Immature natural killer cell (primary cell): ENCODE data around the gene CLN6. TPM values are rescaled to one million over a fixed set of nuclear protein-coding genes. Genes with fewer than 3 reads are reported as not detected.

Experiments used
- DNase-seq, 3 donors: peaks; one replicate each; pipeline ENCODE4 v3.0.0; 2022; ENCODE audit warnings: mixed read lengths in 1 of 3
- H3K27ac Mint-ChIP-seq, 6 donors: one replicate each; pipeline ENCODE4 v1.8.0; 2020; ENCODE audit warnings: mixed read lengths in 6 of 6, mild to moderate bottlenecking in 5 of 6, inconsistent platforms in 4 of 6, moderate library complexity in 3 of 6
- H3K27me3 Mint-ChIP-seq, 3 donors: one replicate each; pipeline ENCODE4 v1.8.0; 2020 to 2021; ENCODE audit warnings: low read depth in 3 of 3, mild to moderate bottlenecking in 3 of 3, mixed read lengths in 3 of 3, moderate library complexity in 3 of 3, inconsistent platforms in 1 of 3
- H3K36me3 Mint-ChIP-seq, 3 donors: one replicate each; pipeline ENCODE4 v1.8.0; 2020; ENCODE audit warnings: mixed read lengths in 3 of 3, inconsistent platforms in 2 of 3, mild to moderate bottlenecking in 2 of 3
- H3K4me1 Mint-ChIP-seq, 2 donors: one replicate each; pipeline ENCODE4 v1.8.0; 2020; ENCODE audit warnings: inconsistent platforms in 2 of 2, mild to moderate bottlenecking in 2 of 2, mixed read lengths in 2 of 2, moderate library complexity in 1 of 2
- H3K4me3 Mint-ChIP-seq, 5 donors: one replicate each; pipeline ENCODE4 v1.8.0; 2020; ENCODE audit warnings: mild to moderate bottlenecking in 5 of 5, mixed read lengths in 5 of 5, inconsistent platforms in 3 of 5, moderate library complexity in 3 of 5
- H3K9me3 Mint-ChIP-seq, 6 donors: one replicate each; pipeline ENCODE4 v1.8.0; 2020; ENCODE audit warnings: mild to moderate bottlenecking in 6 of 6, mixed read lengths in 6 of 6, inconsistent platforms in 4 of 6, moderate library complexity in 3 of 6
- polyA plus RNA-seq, 3 donors: library from polyadenylated mRNA; unstranded; fragments of 300-500 nt; fragmentation: Illumina TruSeq; gene quantifications; one replicate each; pipeline ENCODE4 v1.2.3, GENCODE V29; 2021

Gene CLN6
- polyA plus RNA-seq, 3 donors from 2014 or later = 1.3 to 2.5 (median 2.3) TPM

DNA sequence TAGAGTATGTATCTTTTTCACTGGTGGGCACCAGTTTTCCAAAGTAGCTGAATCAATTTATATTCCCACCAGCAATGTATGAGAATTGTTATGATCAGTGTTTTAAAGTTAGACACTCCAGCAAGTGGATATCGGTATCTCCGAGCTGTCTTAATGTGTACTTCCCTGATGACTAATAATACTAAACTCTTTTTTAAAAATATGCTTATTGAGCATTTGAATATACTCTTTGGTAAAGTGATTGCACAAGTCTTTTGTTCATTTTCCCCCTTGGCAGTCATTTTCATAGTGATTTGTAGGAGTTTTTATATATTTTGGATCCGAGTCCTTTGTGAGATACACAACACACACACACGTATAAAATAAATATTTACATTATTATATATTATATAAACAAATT, 35.6 kb upstream of the CLN6 start:
- H3K4me3 Mint-ChIP-seq = no peak overlapping the region
- no peaks in the 10 kb centered on the region for H3K36me3 Mint-ChIP-seq
- peaks cover 0 to 11% (median 3%) of the 10 kb centered on the region in 3 donors for H3K27me3 Mint-ChIP-seq
- H3K9me3 Mint-ChIP-seq = no peaks in the 10 kb centered on the region
- no peak for DNase-seq
- H3K27ac Mint-ChIP-seq = no peak overlapping the region
- H3K4me1 Mint-ChIP-seq = no peaks in the 10 kb centered on the region

DNA sequence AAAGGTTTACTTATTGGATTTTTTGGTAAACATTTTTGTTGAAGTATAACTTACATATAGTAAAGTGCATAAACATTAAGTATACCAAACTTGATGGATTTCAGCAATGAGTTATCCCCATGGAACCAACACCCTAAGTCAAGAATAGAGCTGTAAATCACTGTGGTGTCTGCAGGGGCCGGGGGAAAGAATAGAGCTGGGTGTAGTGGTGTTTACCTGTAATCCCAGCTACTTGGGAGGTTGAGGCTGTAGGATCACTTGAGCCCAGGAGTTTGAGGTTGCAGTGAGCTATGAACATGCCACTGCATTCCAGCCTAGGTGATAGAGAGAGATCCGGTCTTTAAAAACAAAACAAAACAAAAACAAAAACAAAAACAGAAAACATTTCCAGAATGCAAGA, 34.8 kb upstream of the CLN6 start:
- DNase-seq = no peak
- Mint-ChIP-seq H3K27me3 (peaks cover 0 to 11% (median 3%) of the 10 kb centered on the region in 3 donors), H3K4me3 (no peak overlapping the region), H3K4me1 (no peaks in the 10 kb centered on the region), H3K9me3 (no peaks in the 10 kb centered on the region), H3K27ac (no peak overlapping the region), H3K36me3 (no peaks in the 10 kb centered on the region)

DNA sequence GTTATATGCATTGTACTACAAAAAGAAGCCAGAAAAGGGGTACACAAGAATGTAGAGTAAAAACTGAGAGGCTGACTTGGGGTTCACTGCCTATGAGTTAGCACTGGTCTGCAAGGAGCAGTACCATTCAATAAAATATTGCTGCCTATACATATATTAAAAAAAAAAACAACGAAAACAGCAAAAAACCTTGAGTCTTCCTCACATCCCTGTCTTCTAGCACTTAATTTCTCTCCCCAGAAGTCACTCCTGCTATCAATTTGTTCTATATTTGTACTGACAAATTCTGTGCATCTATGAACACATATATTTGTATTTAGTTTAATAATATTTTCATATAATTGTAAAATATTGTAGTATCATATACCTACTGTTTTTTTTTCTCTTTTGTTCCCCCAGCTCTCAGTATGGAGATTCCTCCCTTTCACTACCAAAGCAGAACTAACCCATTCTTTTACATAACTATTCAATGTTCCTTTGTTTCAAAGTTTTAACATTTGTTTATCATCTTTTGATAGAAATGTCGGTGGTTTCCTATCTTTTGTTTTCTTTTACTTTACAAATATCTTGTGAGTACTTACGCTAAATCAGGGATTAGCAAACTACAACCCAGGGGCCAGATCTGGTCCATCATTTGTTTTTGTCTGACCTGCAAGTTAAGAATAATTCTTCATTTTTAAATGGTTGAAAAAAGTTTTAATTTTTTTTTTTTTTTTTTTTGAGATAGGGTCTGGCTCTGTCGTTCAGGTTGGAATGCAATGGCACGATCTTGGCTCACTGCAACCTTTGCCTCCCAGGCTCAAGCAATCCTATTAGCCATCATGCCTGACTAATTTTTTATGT, 33.2 kb upstream of the CLN6 start:
- Mint-ChIP-seq H3K27me3 (peaks cover 0 to 4% (median 3%) of the 10 kb centered on the region in 3 donors), H3K36me3 (no peaks in the 10 kb centered on the region), H3K27ac (no peak overlapping the region), H3K4me1 (no peaks in the 10 kb centered on the region), H3K9me3 (no peaks in the 10 kb centered on the region), H3K4me3 (no peak overlapping the region)
- no peak for DNase-seq

DNA sequence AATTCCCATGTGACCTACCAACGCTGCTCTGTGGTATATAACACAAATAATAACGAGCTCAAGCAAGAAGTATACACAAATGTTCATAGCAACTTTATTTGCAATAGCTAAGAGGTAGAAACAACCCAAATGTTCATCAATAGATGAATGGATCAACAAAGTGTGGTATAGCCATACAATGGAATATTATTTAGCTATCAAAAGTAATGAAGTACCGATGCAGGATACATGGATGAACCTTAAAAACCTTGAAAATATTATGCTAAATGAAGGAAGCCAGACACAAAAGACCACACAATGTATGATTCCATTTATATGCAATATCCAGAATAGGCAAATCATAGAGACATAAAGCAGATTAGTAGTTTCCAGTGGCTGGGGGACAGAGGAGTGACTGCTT, 32.5 kb upstream of the CLN6 start:
- no peak for DNase-seq
- Mint-ChIP-seq H3K27ac (no peak overlapping the region), H3K9me3 (no peaks in the 10 kb centered on the region), H3K4me1 (peaks cover 0 to 5% of the 10 kb centered on the region in 2 donors), H3K36me3 (no peaks in the 10 kb centered on the region), H3K4me3 (no peak overlapping the region), H3K27me3 (peaks cover 0 to 4% (median 3%) of the 10 kb centered on the region in 3 donors)

DNA sequence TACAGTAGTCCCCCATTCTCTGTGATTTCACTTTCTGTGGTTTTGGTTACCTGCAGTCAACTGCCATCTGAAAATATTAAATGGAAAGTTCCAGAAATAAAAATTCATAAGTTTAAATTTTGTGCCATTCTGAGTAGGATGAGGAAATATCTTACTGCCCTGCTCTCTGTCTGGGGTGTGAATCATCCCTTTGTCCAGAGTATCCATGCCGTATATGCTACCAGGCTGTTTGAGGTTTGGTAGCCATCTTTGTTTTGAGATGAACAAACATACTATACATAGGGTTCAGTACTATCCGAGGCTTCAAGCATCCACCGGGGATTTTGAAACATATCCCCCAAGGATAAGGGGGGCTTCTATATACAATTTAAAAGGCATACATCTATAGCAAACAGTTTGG, 31.7 kb upstream of the CLN6 start:
- Mint-ChIP-seq H3K36me3 (no peaks in the 10 kb centered on the region), H3K4me1 (peaks cover 0 to 7% of the 10 kb centered on the region in 2 donors), H3K4me3 (no peak overlapping the region), H3K27me3 (peaks cover 0 to 5% (median 3%) of the 10 kb centered on the region in 3 donors), H3K9me3 (no peaks in the 10 kb centered on the region), H3K27ac (no peak overlapping the region)
- no peak for DNase-seq

DNA sequence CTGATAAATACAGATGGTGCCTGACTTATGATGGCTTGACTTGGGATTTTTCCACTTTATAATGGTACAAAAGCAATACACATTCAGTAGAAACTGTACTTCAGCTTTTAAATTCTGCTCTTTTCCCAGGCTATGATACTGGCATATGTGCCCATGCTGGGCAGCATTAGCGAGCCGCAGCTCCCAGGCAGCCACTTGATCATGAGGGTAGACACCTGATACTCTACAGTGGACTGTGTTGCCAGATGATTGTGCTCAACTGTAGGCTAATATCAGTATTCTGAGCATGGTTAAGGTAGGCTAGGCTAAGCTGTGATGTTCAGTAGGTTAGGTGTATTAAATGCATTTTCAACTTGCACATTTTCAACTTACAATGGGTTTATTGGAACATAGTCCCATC, 30.4 kb upstream of the CLN6 start:
- Mint-ChIP-seq H3K4me3 (no peak overlapping the region), H3K27me3 (peaks cover 0 to 14% (median 3%) of the 10 kb centered on the region in 3 donors), H3K4me1 (peaks cover 0 to 7% of the 10 kb centered on the region in 2 donors), H3K36me3 (no peaks in the 10 kb centered on the region), H3K9me3 (no peaks in the 10 kb centered on the region), H3K27ac (no peak overlapping the region)
- no peak for DNase-seq

DNA sequence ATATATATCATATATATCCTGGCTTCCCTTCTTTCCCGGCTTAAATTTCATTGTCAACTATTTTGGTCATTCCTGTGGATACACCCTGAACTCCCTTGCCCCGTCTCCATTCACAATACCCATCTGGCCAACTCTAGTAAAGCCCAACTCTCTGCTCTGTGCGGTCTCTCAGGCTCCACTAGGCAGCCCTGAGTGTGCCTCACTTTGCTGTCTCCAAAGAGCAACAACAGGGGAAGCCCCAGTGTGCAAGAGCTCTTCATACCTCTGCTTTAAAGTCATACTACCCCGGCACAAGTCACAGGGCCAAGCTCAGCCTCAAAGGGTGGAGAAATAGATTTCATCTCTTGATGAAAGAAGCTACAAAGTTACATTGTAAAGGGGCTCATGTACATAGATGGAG, 29.2 kb upstream of the CLN6 start:
- peaks cover 0 to 1% (median 0%) of the 10 kb centered on the region in 6 donors for H3K9me3 Mint-ChIP-seq
- no peak overlapping the region for H3K27ac Mint-ChIP-seq
- no peak overlapping the region for H3K4me3 Mint-ChIP-seq
- no peak for DNase-seq
- H3K36me3 Mint-ChIP-seq = no peaks in the 10 kb centered on the region
- peaks cover 3 to 14% (median 3%) of the 10 kb centered on the region in 3 donors for H3K27me3 Mint-ChIP-seq
- peaks cover 0 to 7% of the 10 kb centered on the region in 2 donors for H3K4me1 Mint-ChIP-seq

DNA sequence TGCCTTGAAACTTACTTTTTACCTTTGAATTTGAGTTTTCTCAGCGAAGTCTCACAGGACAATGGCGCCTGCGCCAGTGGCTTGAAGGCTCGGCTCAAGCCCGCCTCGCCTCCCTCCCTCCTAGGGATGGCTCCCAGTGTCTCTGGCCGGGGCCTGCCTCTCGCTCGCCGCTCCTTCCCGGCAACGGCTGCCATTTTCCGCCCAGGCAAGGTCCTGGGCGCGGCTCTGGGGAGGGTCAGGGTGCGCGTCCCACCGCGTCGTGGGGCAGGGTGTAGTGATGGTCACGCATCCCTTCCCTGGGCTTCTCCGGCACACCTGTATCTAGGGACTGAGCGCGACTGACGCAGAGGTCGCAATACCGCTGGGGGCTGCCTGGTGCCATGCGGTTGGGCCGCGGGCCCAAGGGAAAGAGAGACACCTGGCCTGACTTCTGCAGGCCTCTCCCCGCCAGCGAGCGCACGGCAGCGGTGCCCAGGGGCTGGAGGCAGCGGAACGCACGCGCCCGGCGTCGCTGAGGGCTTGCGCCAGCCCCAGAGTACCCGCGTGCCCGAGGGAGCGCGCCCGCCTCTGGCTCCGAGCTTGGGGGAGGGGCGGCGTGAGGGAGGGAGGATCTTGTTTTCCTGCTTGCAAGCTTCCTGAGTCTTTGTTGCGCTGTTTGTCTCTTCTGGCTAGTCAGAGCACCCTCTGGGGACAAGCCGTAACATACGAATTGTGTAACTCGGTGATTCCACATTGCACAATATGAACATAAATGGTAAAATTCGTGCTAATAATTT, 27.3 kb upstream of the CLN6 start:
- Mint-ChIP-seq H3K27me3 (peaks cover 2 to 12% (median 3%) of the 10 kb centered on the region in 3 donors), H3K9me3 (peaks cover 0 to 1% (median 0%) of the 10 kb centered on the region in 6 donors), H3K4me3 (peak overlapping the region; percentile 44 to 76 (median 64)), H3K4me1 (peaks cover 0 to 7% of the 10 kb centered on the region in 2 donors), H3K27ac (no peak overlapping the region), H3K36me3 (no peaks in the 10 kb centered on the region)
- DNase-seq = peak in 2 of 3 donors; percentile 16 to 22

DNA sequence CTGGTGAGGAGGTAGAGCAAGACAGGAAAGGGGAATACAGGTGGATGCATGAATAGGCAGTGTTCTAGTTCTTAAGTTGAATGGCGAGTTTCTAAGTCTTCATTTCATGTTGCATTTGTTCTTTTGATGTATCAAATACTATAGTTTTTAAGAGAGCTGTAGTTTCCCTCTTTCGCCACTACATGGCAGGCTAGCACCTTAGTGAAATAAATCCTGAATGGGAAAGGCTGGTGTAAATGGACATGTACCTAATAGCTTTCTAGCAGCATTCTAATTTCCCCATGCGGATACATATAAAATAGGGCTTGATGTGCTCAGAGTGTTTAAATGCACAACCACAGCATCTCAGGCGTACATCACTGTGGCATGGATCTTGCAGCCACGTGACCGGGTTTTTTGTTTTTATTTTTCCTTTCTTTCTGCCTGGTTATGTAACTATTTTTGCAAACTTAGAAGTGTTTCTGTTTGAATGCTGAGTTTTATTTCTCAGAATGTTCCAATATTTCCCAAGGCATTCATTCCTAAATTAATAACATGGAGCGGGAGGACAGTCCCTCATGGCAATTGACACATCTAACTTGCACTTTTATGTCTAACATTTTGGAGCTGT, 23.5 kb upstream of the CLN6 start:
- peak; percentile 25 to 41 (median 28) for DNase-seq
- H3K4me1 Mint-ChIP-seq = peaks cover 0 to 7% of the 10 kb centered on the region in 2 donors
- H3K27ac Mint-ChIP-seq = no peak overlapping the region
- H3K4me3 Mint-ChIP-seq = no peak overlapping the region
- H3K27me3 Mint-ChIP-seq = peaks cover 2 to 16% (median 3%) of the 10 kb centered on the region in 3 donors
- H3K9me3 Mint-ChIP-seq = peaks cover 0 to 1% (median 0%) of the 10 kb centered on the region in 6 donors
- H3K36me3 Mint-ChIP-seq = no peaks in the 10 kb centered on the region

DNA sequence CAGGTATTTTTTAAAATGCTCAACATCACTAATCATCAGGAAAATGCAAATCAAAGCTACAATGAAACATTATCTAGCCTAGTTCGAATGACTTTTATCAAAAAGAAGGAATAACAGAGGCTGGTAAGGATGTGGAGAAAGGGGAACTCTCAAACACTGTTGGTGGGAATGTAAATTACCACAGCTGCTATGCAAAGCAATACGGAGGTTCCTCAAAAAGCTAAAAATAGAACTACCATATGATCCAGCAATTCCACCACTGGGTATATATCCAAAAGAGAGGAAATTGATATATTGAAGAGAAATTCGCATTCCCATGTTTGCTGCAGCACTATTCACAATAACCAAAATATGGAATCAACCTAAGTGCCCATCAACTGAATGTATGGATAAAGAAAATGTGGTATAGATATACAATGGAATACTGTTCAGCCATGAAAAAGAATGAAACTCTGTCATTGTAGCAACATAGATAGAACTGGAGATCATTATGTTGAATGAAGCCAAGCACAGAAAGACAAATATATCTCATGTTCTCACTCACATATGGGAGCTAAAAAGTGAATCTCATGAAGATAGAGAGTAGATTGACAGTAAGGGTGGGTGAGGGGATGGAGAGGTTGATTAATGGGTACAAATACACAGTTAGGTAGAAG, 19.7 kb upstream of the CLN6 start:
- H3K4me1 Mint-ChIP-seq = no peaks in the 10 kb centered on the region
- H3K9me3 Mint-ChIP-seq = peaks cover 0 to 7% (median 4%) of the 10 kb centered on the region in 6 donors
- no peak for DNase-seq
- peaks cover 2 to 6% (median 3%) of the 10 kb centered on the region in 3 donors for H3K27me3 Mint-ChIP-seq
- no peak overlapping the region for H3K4me3 Mint-ChIP-seq
- peaks cover 0 to 4% (median 0%) of the 10 kb centered on the region in 3 donors for H3K36me3 Mint-ChIP-seq
- no peak overlapping the region for H3K27ac Mint-ChIP-seq

DNA sequence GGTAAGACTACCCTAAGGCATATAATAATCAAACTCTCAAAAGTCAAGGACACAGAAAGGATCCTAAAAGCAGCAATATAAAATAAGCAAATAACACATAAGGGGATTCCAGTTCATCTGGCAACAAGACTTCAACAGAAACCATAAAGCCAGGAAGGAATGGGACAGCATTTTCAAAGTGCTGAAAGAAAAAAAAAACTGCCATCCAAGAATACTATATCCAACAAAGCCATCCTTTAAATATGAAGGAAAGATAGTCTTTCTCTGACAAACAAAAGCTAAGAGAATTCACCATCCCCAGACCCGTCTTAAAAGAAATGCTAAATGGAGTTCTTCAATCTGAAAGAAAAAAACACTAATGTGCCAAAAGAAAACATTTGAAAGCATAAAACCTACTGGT, 14.7 kb upstream of the CLN6 start:
- Mint-ChIP-seq H3K9me3 (peaks cover 3 to 25% (median 6%) of the 10 kb centered on the region in 6 donors), H3K27me3 (peaks cover 0 to 5% (median 4%) of the 10 kb centered on the region in 3 donors), H3K36me3 (peaks cover 0 to 7% (median 4%) of the 10 kb centered on the region in 3 donors), H3K4me3 (no peak overlapping the region), H3K27ac (no peak overlapping the region), H3K4me1 (no peaks in the 10 kb centered on the region)
- DNase-seq = no peak

DNA sequence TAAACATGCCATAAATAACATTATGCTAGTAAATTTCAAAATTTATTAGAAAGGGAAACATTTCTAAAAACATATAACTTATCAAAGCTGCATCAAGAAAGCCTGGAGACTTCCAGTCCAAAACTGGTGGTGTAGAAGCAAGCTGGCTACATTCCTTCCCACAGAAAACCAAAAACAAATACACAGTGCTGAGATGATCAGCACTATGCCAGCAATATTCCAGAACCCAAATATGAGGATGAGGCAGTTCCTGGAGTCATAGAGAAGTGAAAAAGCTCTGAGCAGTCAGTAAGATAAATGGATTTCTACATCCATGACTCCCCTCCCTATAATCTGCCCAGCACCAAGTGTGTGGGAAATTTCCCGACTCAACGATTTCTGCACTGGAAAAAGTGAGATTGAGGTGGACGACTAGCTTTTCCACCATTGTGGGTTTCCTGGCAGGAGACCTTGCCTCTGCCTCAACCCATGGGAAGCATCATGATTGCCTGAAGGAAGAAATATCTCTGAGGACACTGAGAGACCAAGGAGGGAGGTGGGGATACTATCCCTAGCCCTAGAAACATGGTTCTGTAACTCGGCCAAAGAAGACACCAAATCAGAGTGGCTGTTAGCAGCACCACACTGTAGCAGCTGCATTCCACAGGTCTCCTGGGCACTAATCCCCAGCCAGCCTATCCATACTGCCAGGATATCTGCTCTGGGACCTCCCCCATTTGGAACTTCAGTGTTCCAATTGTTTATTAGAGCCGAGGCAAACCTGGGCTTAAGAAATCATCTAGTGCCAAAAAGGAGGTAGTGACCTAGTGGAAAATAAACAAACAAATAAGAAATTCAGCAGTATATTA, 11.8 kb upstream of the CLN6 start:
- peaks cover 1 to 5% (median 5%) of the 10 kb centered on the region in 3 donors for H3K27me3 Mint-ChIP-seq
- no peak for DNase-seq
- H3K4me1 Mint-ChIP-seq = no peaks in the 10 kb centered on the region
- peaks cover 3 to 25% (median 6%) of the 10 kb centered on the region in 6 donors for H3K9me3 Mint-ChIP-seq
- peaks cover 0 to 7% (median 4%) of the 10 kb centered on the region in 3 donors for H3K36me3 Mint-ChIP-seq
- no peak overlapping the region for H3K27ac Mint-ChIP-seq
- no peak overlapping the region for H3K4me3 Mint-ChIP-seq
